GM19463 (cell line): ENCODE results near the gene ARL8B.
A peak's percentile ranks its signal among the peaks of the same experiment; 100 is the strongest.
"Not testable (repeated sequence)": the region's sequence is repeated elsewhere in the genome, so short reads cannot be mapped to it uniquely, and the experiment has no call there.

Source experiments
- ATAC-seq: cut with Tn5 transposase; IDR thresholded peaks from one replicate; pipeline ENCODE4 v1.9.1; 2021; ENCODE audit warnings: mild to moderate bottlenecking, moderate library complexity; ENCODE audit not compliant: unreplicated experiment

ARL8B gene

GRCh38 chr3:5122030-5122740, at the start of gene ARL8B:
TSS of gene ARL8B (plus strand) at chr3:5122292. CDS start at chr3:5122466, 174 bp downstream.
- ATAC-seq: peak; percentile 96

GRCh38 chr3:5073374-5074085, 48.6 kb upstream of the ARL8B start:
- ATAC-seq: no peak

GRCh38 chr3:5078151-5078550, 43.9 kb upstream of the ARL8B start:
- ATAC-seq: no peak

- ATAC-seq: no peak
These were observed 42.3 kb upstream of the ARL8B start for GRCh38 chr3:5079761-5080160.

GRCh38 chr3:5080779-5081550, 41.1 kb upstream of the ARL8B start:
- ATAC-seq: no peak

- ATAC-seq: not testable (repeated sequence)
These were observed 39.9 kb upstream of the ARL8B start for GRCh38 chr3:5081973-5082788.

- no peak for ATAC-seq
These were observed 39.3 kb upstream of the ARL8B start for GRCh38 chr3:5082789-5083115.

GRCh38 chr3:5084224-5084623, 37.9 kb upstream of the ARL8B start:
- no peak for ATAC-seq

- no peak for ATAC-seq
These were observed 35.4 kb upstream of the ARL8B start for GRCh38 chr3:5086708-5087107.

GRCh38 chr3:5087209-5087608, 34.9 kb upstream of the ARL8B start:
- no peak for ATAC-seq

- no peak for ATAC-seq
These were observed 31.9 kb upstream of the ARL8B start for GRCh38 chr3:5090197-5090596.

- ATAC-seq: no peak
These were observed 30.1 kb upstream of the ARL8B start for GRCh38 chr3:5092018-5092417.

- ATAC-seq: no peak
These were observed 28.4 kb upstream of the ARL8B start for GRCh38 chr3:5093731-5094130.

- ATAC-seq: no peak
These were observed 26.2 kb upstream of the ARL8B start for GRCh38 chr3:5095886-5096285.

- no peak for ATAC-seq
These were observed 25.6 kb upstream of the ARL8B start for GRCh38 chr3:5096336-5097008.

- no peak for ATAC-seq
These were observed 23.7 kb upstream of the ARL8B start for GRCh38 chr3:5098346-5098745.

GRCh38 chr3:5102532-5102931, 19.6 kb upstream of the ARL8B start:
- no peak for ATAC-seq

GRCh38 chr3:5103743-5104142, 18.3 kb upstream of the ARL8B start:
- ATAC-seq: no peak

GRCh38 chr3:5105050-5105449, 17.0 kb upstream of the ARL8B start:
- ATAC-seq: no peak

- ATAC-seq: not testable (repeated sequence)
These were observed 15.7 kb upstream of the ARL8B start for GRCh38 chr3:5106371-5106770.
